Testis (tissue), 2 donors: Measurements from ENCODE around the gene MAGI1.

Source experiments
- POLR2A ChIP-seq: fragments of 450-650 bp; IDR thresholded peaks from one replicate; pipeline ENCODE4 v1.6.1; 2017; ENCODE audit warnings: antibody characterized with exemption, mild to moderate bottlenecking, moderate library complexity
- TF ChIP-seq, protein P1 (sequence below), 3 experiments: fragments of 450-650 bp in 2 of 3; fragments of 200-600 bp in 1 of 3; sonication (generic) in 1 of 3; IDR thresholded peaks; one replicate each; pipeline ENCODE4 v1.5.1; 2016 to 2019; ENCODE audit warnings: antibody characterized with exemption in 3 of 3, mild to moderate bottlenecking in 2 of 3, moderate library complexity in 1 of 3

DNA sequence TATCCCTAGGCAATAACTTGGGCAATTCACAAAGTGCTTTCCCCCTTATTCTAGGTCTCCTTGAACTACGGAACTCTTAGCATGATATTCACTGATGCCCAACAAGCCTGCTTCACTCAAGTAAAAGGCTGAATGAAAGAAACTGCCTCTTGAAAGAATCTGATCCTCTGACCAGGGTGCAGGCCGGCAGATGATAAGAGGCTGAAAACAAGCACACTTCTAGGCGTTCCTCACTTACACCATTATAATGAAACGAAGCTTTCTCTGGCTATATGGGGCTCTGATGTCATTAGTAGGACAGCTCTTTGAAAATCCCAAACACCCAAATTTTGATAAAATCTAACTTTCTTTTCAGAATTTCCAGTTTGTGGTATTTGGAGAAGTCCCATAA lies 28.4 kb downstream of the MAGI1 start:
- no peak for TF ChIP-seq POLR2A
- TF ChIP-seq, protein P1, sequence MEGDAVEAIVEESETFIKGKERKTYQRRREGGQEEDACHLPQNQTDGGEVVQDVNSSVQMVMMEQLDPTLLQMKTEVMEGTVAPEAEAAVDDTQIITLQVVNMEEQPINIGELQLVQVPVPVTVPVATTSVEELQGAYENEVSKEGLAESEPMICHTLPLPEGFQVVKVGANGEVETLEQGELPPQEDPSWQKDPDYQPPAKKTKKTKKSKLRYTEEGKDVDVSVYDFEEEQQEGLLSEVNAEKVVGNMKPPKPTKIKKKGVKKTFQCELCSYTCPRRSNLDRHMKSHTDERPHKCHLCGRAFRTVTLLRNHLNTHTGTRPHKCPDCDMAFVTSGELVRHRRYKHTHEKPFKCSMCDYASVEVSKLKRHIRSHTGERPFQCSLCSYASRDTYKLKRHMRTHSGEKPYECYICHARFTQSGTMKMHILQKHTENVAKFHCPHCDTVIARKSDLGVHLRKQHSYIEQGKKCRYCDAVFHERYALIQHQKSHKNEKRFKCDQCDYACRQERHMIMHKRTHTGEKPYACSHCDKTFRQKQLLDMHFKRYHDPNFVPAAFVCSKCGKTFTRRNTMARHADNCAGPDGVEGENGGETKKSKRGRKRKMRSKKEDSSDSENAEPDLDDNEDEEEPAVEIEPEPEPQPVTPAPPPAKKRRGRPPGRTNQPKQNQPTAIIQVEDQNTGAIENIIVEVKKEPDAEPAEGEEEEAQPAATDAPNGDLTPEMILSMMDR (IDR thresholded peaks at IDR 0.05), result no peak
